Hypothalamus (tissue), 51 donors: ENCODE data around the gene POU2F1.
"Not testable (repeated sequence)": the region's sequence is repeated elsewhere in the genome, so short reads cannot be mapped to it uniquely, and the experiment has no call there.

Experiments used
- DNase-seq, 51 donors: peaks; one replicate each; lab custom pipeline; 2025; lab: John Stamatoyannopoulos, UW

Gene POU2F1

GRCh38 chr1:167304165-167304564 lies 83.5 kb downstream of the POU2F1 start:
- DNase-seq = no peak

- no peak for DNase-seq
Observed at GRCh38 chr1:167305059-167305705, 84.5 kb downstream of the POU2F1 start.

GRCh38 chr1:167305706-167306277 lies 85.1 kb downstream of the POU2F1 start:
- no peak for DNase-seq

- no peak for DNase-seq
Observed at GRCh38 chr1:167310732-167311131, 90.0 kb downstream of the POU2F1 start.

GRCh38 chr1:167312871-167313270 lies 92.2 kb downstream of the POU2F1 start:
- DNase-seq = no peak

- no peak for DNase-seq
Observed at GRCh38 chr1:167314671-167315070, 94.0 kb downstream of the POU2F1 start.

- DNase-seq = no peak
Observed at GRCh38 chr1:167317463-167317862, 96.8 kb downstream of the POU2F1 start.

GRCh38 chr1:167319206-167319605 lies 98.5 kb downstream of the POU2F1 start:
- not testable (repeated sequence) for DNase-seq

GRCh38 chr1:167322483-167322882 lies 101.8 kb downstream of the POU2F1 start:
- DNase-seq = no peak

- DNase-seq = no peak
Observed at GRCh38 chr1:167325151-167325550, 104.5 kb downstream of the POU2F1 start.

- DNase-seq = no peak
Observed at GRCh38 chr1:167328306-167328815, 107.7 kb downstream of the POU2F1 start.

GRCh38 chr1:167328816-167329483 lies 108.3 kb downstream of the POU2F1 start:
- peak in 24 of 51 donors; percentile 1 to 79 (median 15) for DNase-seq

- DNase-seq = no peak
Observed at GRCh38 chr1:167330601-167331293, 110.1 kb downstream of the POU2F1 start.

GRCh38 chr1:167331650-167332049 lies 111.0 kb downstream of the POU2F1 start:
- no peak for DNase-seq

- DNase-seq = no peak
Observed at GRCh38 chr1:167332503-167332902, 111.8 kb downstream of the POU2F1 start.

- no peak for DNase-seq
Observed at GRCh38 chr1:167333124-167333523, 112.4 kb downstream of the POU2F1 start.

GRCh38 chr1:167333703-167334102 lies 113.0 kb downstream of the POU2F1 start:
- DNase-seq = no peak

GRCh38 chr1:167339405-167339804 lies 118.7 kb downstream of the POU2F1 start:
- no peak for DNase-seq

GRCh38 chr1:167342846-167343245 lies 122.2 kb downstream of the POU2F1 start:
- no peak for DNase-seq

GRCh38 chr1:167344112-167344511 lies 123.4 kb downstream of the POU2F1 start:
- no peak for DNase-seq
